CD4-positive, alpha-beta memory T cell (primary cell): ENCODE data around the gene CDKL4. TPM values are rescaled to one million over a fixed set of nuclear protein-coding genes. Genes with fewer than 3 reads are reported as not detected.
A peak's percentile ranks its signal among the peaks of the same experiment; 100 is the strongest.

Source experiments
- CTCF ChIA-PET: fragments of 350-600 bp; sonication (Branson Sonifier 250); formaldehyde crosslinking; loops from one replicate; lab custom pipeline; 2021; ENCODE audit warnings: inconsistent platforms; ENCODE audit not compliant: partially characterized antibody; lab: Charles Lee
- POLR2A ChIA-PET: fragments of 350-600 bp; sonication (Branson Sonifier 250); formaldehyde crosslinking; loops from one replicate; lab custom pipeline; 2021; ENCODE audit not compliant: partially characterized antibody; lab: Charles Lee
- DNase-seq, 5 donors: peaks; one replicate each; pipeline versions ENCODE4 v3.0.0 to v3.0.0-alpha.2; 2020 to 2022; ENCODE audit warnings: mixed read lengths in 1 of 5
- H3K27ac ChIP-seq: one replicate; pipeline ENCODE4 v1.7.0; 2013; ENCODE audit warnings: low read depth, low read length
- H3K27me3 ChIP-seq: 2 replicates; pipeline ENCODE4 v1.7.0; 2013; ENCODE audit warnings: mild to moderate bottlenecking, low read length, moderate library complexity; ENCODE audit not compliant: insufficient read depth
- H3K36me3 ChIP-seq: 2 replicates; pipeline ENCODE4 v1.7.0; 2013; ENCODE audit warnings: mild to moderate bottlenecking, low read length, moderate library complexity; ENCODE audit not compliant: insufficient read depth
- H3K4me1 ChIP-seq: 2 replicates; pipeline ENCODE4 v1.7.0; 2013; ENCODE audit warnings: mild to moderate bottlenecking, low read length, moderate library complexity; ENCODE audit not compliant: insufficient read depth
- H3K4me3 ChIP-seq, 2 donors: one replicate each; pipeline ENCODE4 v1.7.0; 2013; ENCODE audit warnings: low read length in 2 of 2, mild to moderate bottlenecking in 1 of 2
- H3K9me3 ChIP-seq, 2 donors: one replicate each; pipeline ENCODE4 v1.7.0; 2013; ENCODE audit warnings: low read length in 2 of 2, control low read depth in 1 of 2; ENCODE audit not compliant: control insufficient read depth in 1 of 2
- H3K27ac Mint-ChIP-seq, 7 donors: one replicate each; pipeline ENCODE4 v1.8.0; 2020 to 2021; ENCODE audit warnings: mixed read lengths in 7 of 7, mild to moderate bottlenecking in 6 of 7, inconsistent platforms in 3 of 7, moderate library complexity in 3 of 7
- H3K27me3 Mint-ChIP-seq, 2 donors: one replicate each; pipeline ENCODE4 v1.8.0; 2020 to 2021; ENCODE audit warnings: mixed read lengths in 2 of 2
- H3K36me3 Mint-ChIP-seq, 2 donors: one replicate each; pipeline ENCODE4 v1.8.0; 2020 to 2021; ENCODE audit warnings: mixed read lengths in 2 of 2, inconsistent platforms in 1 of 2, mild to moderate bottlenecking in 1 of 2
- H3K4me1 Mint-ChIP-seq, 4 donors: one replicate each; pipeline ENCODE4 v1.8.0; 2020 to 2021; ENCODE audit warnings: mixed read lengths in 4 of 4, mild to moderate bottlenecking in 1 of 4
- H3K4me3 Mint-ChIP-seq, 8 donors: one replicate each; pipeline ENCODE4 v1.8.0; 2020 to 2021; ENCODE audit warnings: mixed read lengths in 8 of 8, mild to moderate bottlenecking in 7 of 8, moderate library complexity in 6 of 8, inconsistent platforms in 3 of 8
- H3K9me3 Mint-ChIP-seq, 8 donors: one replicate each; pipeline ENCODE4 v1.8.0; 2020 to 2021; ENCODE audit warnings: mixed read lengths in 8 of 8, mild to moderate bottlenecking in 5 of 8, inconsistent platforms in 3 of 8, moderate library complexity in 1 of 8
- intact Hi-C: fragments of 100-400 bp; cut with micrococcal nuclease; formaldehyde crosslinking; loops from one replicate; pipeline ENCODE4 v1.15.1; 2023
- polyA plus RNA-seq, 2 donors: library from polyadenylated mRNA; unstranded; fragments of 300-500 nt; fragmentation: Illumina TruSeq; gene quantifications; one replicate each; pipeline ENCODE4 v1.2.3, GENCODE V29; 2021
- total RNA-seq, 2 experiments: library from RNA; stranded (reverse); gene quantifications; one replicate each; pipeline ENCODE4 v1.2.3, GENCODE V29; 2021

Gene CDKL4
- total and polyA plus RNA-seq, 4 experiments from 2014 or later: 0.38 TPM; not detected in 3

GRCh38 chr2:39183673-39184072 is 60.1 kb downstream of the CDKL4 start:
- Histone ChIP-seq H3K4me1 (no peaks in the 10 kb centered on the region), H3K36me3 (no peaks in the 10 kb centered on the region), H3K4me3 (no peak overlapping the region), H3K9me3 (no peaks in the 10 kb centered on the region), H3K27me3 (no peaks in the 10 kb centered on the region), H3K27ac (no peak overlapping the region)
- Mint-ChIP-seq H3K36me3 (no peaks in the 10 kb centered on the region), H3K27me3 (no peaks in the 10 kb centered on the region), H3K27ac (no peak overlapping the region), H3K9me3 (no peaks in the 10 kb centered on the region), H3K4me3 (no peak overlapping the region), H3K4me1 (peaks cover 0 to 2% (median 0%) of the 10 kb centered on the region in 4 donors)
- no peak for DNase-seq
- intact Hi-C loops: no loop called here
- CTCF ChIA-PET: no interaction called here
- POLR2A ChIA-PET: interaction anchor here (0.7 to 1.0 kb wide), 2 partner anchors 11 to 33 kb away, joined by 3 read pairs; no protein-coding TSS in a partner anchor

GRCh38 chr2:39181297-39181696 is 62.5 kb downstream of the CDKL4 start:
- no peaks in the 10 kb centered on the region for H3K27me3 ChIP-seq
- intact Hi-C loops: no loop called here
- CTCF ChIA-PET: no interaction called here
- Mint-ChIP-seq H3K27ac (no peak overlapping the region), H3K4me3 (no peak overlapping the region), H3K9me3 (no peaks in the 10 kb centered on the region), H3K36me3 (no peaks in the 10 kb centered on the region), H3K4me1 (peaks cover 0 to 1% (median 0%) of the 10 kb centered on the region in 4 donors), H3K27me3 (no peaks in the 10 kb centered on the region)
- no peak overlapping the region for H3K4me3 ChIP-seq
- POLR2A ChIA-PET: no interaction called here
- H3K4me1 ChIP-seq: no peaks in the 10 kb centered on the region
- H3K36me3 ChIP-seq: no peaks in the 10 kb centered on the region
- H3K27ac ChIP-seq: no peak overlapping the region
- H3K9me3 ChIP-seq: no peaks in the 10 kb centered on the region
- no peak for DNase-seq

GRCh38 chr2:39179974-39180960 is 63.5 kb downstream of the CDKL4 start:
- Mint-ChIP-seq H3K36me3 (no peaks in the 10 kb centered on the region), H3K4me3 (no peak overlapping the region), H3K9me3 (no peaks in the 10 kb centered on the region), H3K27ac (peak overlapping the region in 1 of 7 donors; percentile 50), H3K4me1 (no peaks in the 10 kb centered on the region), H3K27me3 (no peaks in the 10 kb centered on the region)
- POLR2A ChIA-PET: no interaction called here
- H3K9me3 ChIP-seq: no peaks in the 10 kb centered on the region
- CTCF ChIA-PET: interaction anchor here (1.3 kb wide), 1 partner anchor 12 kb away, joined by 3 read pairs; no protein-coding TSS in a partner anchor
- H3K27me3 ChIP-seq: no peaks in the 10 kb centered on the region
- no peak overlapping the region for H3K27ac ChIP-seq
- no peak overlapping the region for H3K4me3 ChIP-seq
- intact Hi-C loops: no loop called here
- H3K36me3 ChIP-seq: no peaks in the 10 kb centered on the region
- DNase-seq: no peak
- no peaks in the 10 kb centered on the region for H3K4me1 ChIP-seq

GRCh38 chr2:39178756-39179155 is 65.0 kb downstream of the CDKL4 start:
- Mint-ChIP-seq H3K36me3 (no peaks in the 10 kb centered on the region), H3K9me3 (no peaks in the 10 kb centered on the region), H3K4me3 (no peak overlapping the region), H3K27ac (no peak overlapping the region), H3K27me3 (no peaks in the 10 kb centered on the region), H3K4me1 (no peaks in the 10 kb centered on the region)
- DNase-seq: no peak
- intact Hi-C loops: no loop called here
- H3K27ac ChIP-seq: no peak overlapping the region
- H3K27me3 ChIP-seq: no peaks in the 10 kb centered on the region
- H3K9me3 ChIP-seq: no peaks in the 10 kb centered on the region
- ChIA-PET CTCF (no interaction called here), POLR2A (interaction anchor here (0.6 kb wide), 1 partner anchor 62 kb away, joined by 3 read pairs; no protein-coding TSS in a partner anchor)
- no peaks in the 10 kb centered on the region for H3K36me3 ChIP-seq
- H3K4me3 ChIP-seq: no peak overlapping the region
- no peaks in the 10 kb centered on the region for H3K4me1 ChIP-seq

- Mint-ChIP-seq H3K4me1 (no peaks in the 10 kb centered on the region), H3K27me3 (no peaks in the 10 kb centered on the region), H3K27ac (no peak overlapping the region), H3K36me3 (no peaks in the 10 kb centered on the region), H3K9me3 (no peaks in the 10 kb centered on the region), H3K4me3 (no peak overlapping the region)
- Histone ChIP-seq H3K27me3 (no peaks in the 10 kb centered on the region), H3K4me1 (no peaks in the 10 kb centered on the region), H3K9me3 (no peaks in the 10 kb centered on the region), H3K27ac (no peak overlapping the region), H3K4me3 (no peak overlapping the region), H3K36me3 (no peaks in the 10 kb centered on the region)
- intact Hi-C loops: no loop called here
- CTCF ChIA-PET: no interaction called here
- no peak for DNase-seq
- POLR2A ChIA-PET: no interaction called here
These were observed 66.8 kb downstream of the CDKL4 start for GRCh38 chr2:39176997-39177396.

GRCh38 chr2:39175026-39175812 is 68.6 kb downstream of the CDKL4 start:
- Mint-ChIP-seq H3K9me3 (no peaks in the 10 kb centered on the region), H3K4me1 (peaks cover 0 to 3% (median 0%) of the 10 kb centered on the region in 4 donors), H3K27ac (no peak overlapping the region), H3K27me3 (no peaks in the 10 kb centered on the region), H3K36me3 (no peaks in the 10 kb centered on the region), H3K4me3 (no peak overlapping the region)
- DNase-seq: no peak
- no peak overlapping the region for H3K4me3 ChIP-seq
- intact Hi-C loops: no loop called here
- no peaks in the 10 kb centered on the region for H3K9me3 ChIP-seq
- H3K36me3 ChIP-seq: no peaks in the 10 kb centered on the region
- no peak overlapping the region for H3K27ac ChIP-seq
- ChIA-PET CTCF (interaction anchor here (1.1 to 2.7 kb wide), 2 partner anchors 17 to 53 kb away, joined by 3 to 8 read pairs; no protein-coding TSS in a partner anchor), POLR2A (interaction anchor here (1.8 kb wide), 1 partner anchor 13 kb away, joined by 5 read pairs; no protein-coding TSS in a partner anchor)
- no peaks in the 10 kb centered on the region for H3K27me3 ChIP-seq
- H3K4me1 ChIP-seq: no peaks in the 10 kb centered on the region

- H3K27ac Mint-ChIP-seq: no peak overlapping the region
These were observed 69.7 kb downstream of the CDKL4 start for GRCh38 chr2:39174022-39174421.

More at GRCh38 chr2:39174022-39174421, 69.7 kb downstream of the CDKL4 start:
- DNase-seq: no peak
- no peak overlapping the region for H3K4me3 Mint-ChIP-seq
- no peaks in the 10 kb centered on the region for H3K27me3 Mint-ChIP-seq
- Histone ChIP-seq H3K27me3 (no peaks in the 10 kb centered on the region), H3K27ac (no peak overlapping the region), H3K9me3 (no peaks in the 10 kb centered on the region), H3K4me1 (no peaks in the 10 kb centered on the region), H3K4me3 (no peak overlapping the region), H3K36me3 (no peaks in the 10 kb centered on the region)
- no peaks in the 10 kb centered on the region for H3K36me3 Mint-ChIP-seq
- intact Hi-C loops: loop anchor here (5.0 kb wide), 1 partner anchor 42 kb away; no protein-coding TSS in a partner anchor
- POLR2A ChIA-PET: interaction anchor here (1.8 kb wide), 1 partner anchor 12 kb away, joined by 5 read pairs; no protein-coding TSS in a partner anchor
- H3K9me3 Mint-ChIP-seq: no peaks in the 10 kb centered on the region
- CTCF ChIA-PET: interaction anchor here (1.1 to 2.7 kb wide), 2 partner anchors 19 to 54 kb away, joined by 3 to 8 read pairs; no protein-coding TSS in a partner anchor
- peaks cover 0 to 3% (median under 1%) of the 10 kb centered on the region in 4 donors for H3K4me1 Mint-ChIP-seq
